ENCODE measurements around the gene NEO1.

DNA sequence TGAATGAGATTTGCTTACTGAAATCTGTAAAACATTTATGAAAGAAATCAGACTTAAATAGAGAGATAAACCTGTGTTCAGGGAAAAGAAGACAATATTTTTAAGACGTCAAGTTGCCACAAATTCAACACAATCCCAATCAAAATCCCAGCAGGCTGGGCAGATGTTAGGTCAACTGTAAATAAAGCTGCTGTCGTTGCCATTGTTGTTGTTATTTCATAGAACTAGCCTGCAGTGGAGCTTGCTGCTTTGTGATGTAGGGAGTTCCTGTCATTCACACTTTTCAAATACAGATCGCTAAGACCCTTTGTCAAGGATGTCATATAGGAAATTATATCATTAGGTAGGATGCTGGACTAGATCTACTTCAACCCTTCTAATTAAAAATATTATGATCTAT is 123.1 kb downstream of the NEO1 start:
- TF ChIP-seq, protein P1, sequence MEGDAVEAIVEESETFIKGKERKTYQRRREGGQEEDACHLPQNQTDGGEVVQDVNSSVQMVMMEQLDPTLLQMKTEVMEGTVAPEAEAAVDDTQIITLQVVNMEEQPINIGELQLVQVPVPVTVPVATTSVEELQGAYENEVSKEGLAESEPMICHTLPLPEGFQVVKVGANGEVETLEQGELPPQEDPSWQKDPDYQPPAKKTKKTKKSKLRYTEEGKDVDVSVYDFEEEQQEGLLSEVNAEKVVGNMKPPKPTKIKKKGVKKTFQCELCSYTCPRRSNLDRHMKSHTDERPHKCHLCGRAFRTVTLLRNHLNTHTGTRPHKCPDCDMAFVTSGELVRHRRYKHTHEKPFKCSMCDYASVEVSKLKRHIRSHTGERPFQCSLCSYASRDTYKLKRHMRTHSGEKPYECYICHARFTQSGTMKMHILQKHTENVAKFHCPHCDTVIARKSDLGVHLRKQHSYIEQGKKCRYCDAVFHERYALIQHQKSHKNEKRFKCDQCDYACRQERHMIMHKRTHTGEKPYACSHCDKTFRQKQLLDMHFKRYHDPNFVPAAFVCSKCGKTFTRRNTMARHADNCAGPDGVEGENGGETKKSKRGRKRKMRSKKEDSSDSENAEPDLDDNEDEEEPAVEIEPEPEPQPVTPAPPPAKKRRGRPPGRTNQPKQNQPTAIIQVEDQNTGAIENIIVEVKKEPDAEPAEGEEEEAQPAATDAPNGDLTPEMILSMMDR (IDR thresholded peaks at IDR 0.05; ENCODE audit: poor library complexity, severe bottlenecking): no peak
- no peak for TF ChIP-seq TAF1 (IDR thresholded peaks at IDR 0.05; ENCODE audit: low read depth)
- no peak for TF ChIP-seq RAD21 (conservative IDR thresholded peaks at IDR 0.05)
- TF ChIP-seq POLR2AphosphoS5 (IDR thresholded peaks at IDR 0.05): no peak
- TF ChIP-seq, protein P2, sequence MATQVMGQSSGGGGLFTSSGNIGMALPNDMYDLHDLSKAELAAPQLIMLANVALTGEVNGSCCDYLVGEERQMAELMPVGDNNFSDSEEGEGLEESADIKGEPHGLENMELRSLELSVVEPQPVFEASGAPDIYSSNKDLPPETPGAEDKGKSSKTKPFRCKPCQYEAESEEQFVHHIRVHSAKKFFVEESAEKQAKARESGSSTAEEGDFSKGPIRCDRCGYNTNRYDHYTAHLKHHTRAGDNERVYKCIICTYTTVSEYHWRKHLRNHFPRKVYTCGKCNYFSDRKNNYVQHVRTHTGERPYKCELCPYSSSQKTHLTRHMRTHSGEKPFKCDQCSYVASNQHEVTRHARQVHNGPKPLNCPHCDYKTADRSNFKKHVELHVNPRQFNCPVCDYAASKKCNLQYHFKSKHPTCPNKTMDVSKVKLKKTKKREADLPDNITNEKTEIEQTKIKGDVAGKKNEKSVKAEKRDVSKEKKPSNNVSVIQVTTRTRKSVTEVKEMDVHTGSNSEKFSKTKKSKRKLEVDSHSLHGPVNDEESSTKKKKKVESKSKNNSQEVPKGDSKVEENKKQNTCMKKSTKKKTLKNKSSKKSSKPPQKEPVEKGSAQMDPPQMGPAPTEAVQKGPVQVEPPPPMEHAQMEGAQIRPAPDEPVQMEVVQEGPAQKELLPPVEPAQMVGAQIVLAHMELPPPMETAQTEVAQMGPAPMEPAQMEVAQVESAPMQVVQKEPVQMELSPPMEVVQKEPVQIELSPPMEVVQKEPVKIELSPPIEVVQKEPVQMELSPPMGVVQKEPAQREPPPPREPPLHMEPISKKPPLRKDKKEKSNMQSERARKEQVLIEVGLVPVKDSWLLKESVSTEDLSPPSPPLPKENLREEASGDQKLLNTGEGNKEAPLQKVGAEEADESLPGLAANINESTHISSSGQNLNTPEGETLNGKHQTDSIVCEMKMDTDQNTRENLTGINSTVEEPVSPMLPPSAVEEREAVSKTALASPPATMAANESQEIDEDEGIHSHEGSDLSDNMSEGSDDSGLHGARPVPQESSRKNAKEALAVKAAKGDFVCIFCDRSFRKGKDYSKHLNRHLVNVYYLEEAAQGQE (IDR thresholded peaks at IDR 0.05; ENCODE audit: borderline replicate concordance): no peak
- no peak for TF ChIP-seq EZH2 (IDR thresholded peaks at IDR 0.05; ENCODE audit: borderline replicate concordance, insufficient read depth, low read length, poor library complexity, severe bottlenecking)
- no peak for TF ChIP-seq EP300 (conservative IDR thresholded peaks at IDR 0.05; ENCODE audit: poor library complexity, severe bottlenecking)

Data from neural cell (in vitro differentiated cells).